Measurements from ENCODE around the gene ODAD4.

ODAD4 gene

DNA sequence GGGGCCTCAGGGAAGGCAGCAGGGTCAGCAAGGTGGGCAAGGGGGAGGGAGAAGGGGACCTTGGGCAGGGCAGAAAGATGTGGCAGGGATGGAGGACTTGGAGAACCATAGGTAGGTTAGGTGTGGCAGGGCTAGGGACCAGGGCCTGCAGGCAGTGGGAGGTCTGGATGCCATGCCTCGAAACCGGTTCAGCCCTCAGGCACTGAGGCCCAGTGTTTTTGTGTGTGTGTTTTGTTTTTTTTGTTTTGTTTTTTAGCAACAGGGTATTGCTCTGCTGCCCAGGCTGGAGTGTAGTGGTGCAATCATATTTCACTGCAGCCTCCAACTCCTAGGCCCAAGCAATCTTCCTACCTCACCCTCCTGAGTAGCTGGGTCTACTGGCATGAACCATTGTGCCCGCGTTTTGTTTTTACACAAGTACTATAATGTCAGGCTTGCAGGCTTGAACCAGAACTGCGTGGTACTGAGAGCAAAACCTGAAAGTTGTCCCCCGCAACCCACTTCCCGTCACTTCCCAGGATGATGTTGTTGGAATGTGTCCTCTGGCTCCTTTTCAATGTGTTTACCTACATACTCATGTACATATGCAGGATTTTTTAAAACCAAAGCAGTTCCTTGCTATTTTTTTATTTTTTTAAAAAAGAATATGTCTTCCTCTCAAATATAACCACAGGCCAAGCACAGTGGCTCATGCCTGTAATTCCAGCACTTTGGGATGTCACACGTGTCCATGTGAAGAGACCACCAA, 12.4 kb downstream of the ODAD4 start:
- H3K4me3 ChIP-seq (ENCODE audit: low read depth, low read length): no peak overlapping the region
- H3K36me3 ChIP-seq (ENCODE audit: insufficient read depth, low read length): no peaks in the 10 kb centered on the region
- no peaks in the 10 kb centered on the region for H3K27me3 ChIP-seq (ENCODE audit: insufficient read depth, low read length)
- no peak overlapping the region for H2AFZ ChIP-seq (ENCODE audit: low read length, unreplicated experiment)
- no peaks in the 10 kb centered on the region for H3K79me2 ChIP-seq (ENCODE audit: control insufficient read depth, insufficient read depth, low read length, unreplicated experiment)
- H3K27ac ChIP-seq (ENCODE audit: low read depth, low read length): no peak overlapping the region
- H3K4me1 ChIP-seq (ENCODE audit: control insufficient read depth, insufficient read depth, low read length, unreplicated experiment): no peaks in the 10 kb centered on the region

DNA sequence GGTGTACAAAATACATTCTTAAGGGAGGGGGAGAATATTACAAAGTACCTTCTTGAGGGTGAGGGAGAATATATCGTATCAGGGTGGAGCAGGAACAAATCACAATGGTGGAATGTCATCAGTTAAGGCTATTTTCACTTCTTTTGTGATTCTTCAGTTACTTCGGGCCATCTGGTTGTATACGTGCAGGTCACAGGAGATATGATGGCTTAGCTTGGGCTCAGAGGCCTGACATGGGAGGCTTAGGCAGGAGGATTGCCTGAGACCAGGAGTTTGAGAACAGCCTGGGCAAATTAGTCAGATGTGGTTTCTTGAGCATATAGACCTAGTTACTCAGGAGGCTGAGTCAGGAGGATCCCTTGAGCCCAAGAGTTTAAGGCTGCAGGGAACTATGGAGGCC, 13.1 kb downstream of the ODAD4 start:
- Histone ChIP-seq H3K27me3 (ENCODE audit: insufficient read depth, low read length) (no peaks in the 10 kb centered on the region), H3K36me3 (ENCODE audit: insufficient read depth, low read length) (no peaks in the 10 kb centered on the region), H2AFZ (ENCODE audit: low read length, unreplicated experiment) (no peak overlapping the region), H3K4me1 (ENCODE audit: control insufficient read depth, insufficient read depth, low read length, unreplicated experiment) (no peaks in the 10 kb centered on the region), H3K4me3 (ENCODE audit: low read depth, low read length) (no peak overlapping the region), H3K79me2 (ENCODE audit: control insufficient read depth, insufficient read depth, low read length, unreplicated experiment) (no peaks in the 10 kb centered on the region), H3K27ac (ENCODE audit: low read depth, low read length) (no peak overlapping the region)

DNA sequence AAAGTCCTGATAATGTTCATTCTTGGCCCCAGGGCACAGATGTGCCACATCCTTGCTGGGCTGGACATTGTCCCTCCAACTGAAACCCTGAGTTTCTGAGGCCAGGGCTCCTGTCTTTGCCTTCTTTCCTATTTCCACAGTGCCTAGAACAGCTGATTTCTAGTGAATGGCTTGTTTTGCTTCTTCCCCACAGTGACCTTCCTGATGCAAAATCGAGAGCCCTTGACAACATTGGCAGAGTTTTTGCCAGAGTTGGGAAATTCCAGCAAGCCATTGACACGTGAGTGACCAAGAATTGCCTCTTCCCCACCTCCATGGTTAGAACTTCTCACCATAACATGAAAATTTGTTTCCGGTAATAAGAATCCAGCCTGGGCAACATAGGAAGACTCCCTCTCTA, 14.5 kb downstream of the ODAD4 start:
- Histone ChIP-seq H3K36me3 (ENCODE audit: insufficient read depth, low read length) (no peaks in the 10 kb centered on the region), H3K27me3 (ENCODE audit: insufficient read depth, low read length) (no peaks in the 10 kb centered on the region), H2AFZ (ENCODE audit: low read length, unreplicated experiment) (no peak overlapping the region), H3K4me3 (ENCODE audit: low read depth, low read length) (no peak overlapping the region), H3K4me1 (ENCODE audit: control insufficient read depth, insufficient read depth, low read length, unreplicated experiment) (no peaks in the 10 kb centered on the region), H3K27ac (ENCODE audit: low read depth, low read length) (no peak overlapping the region), H3K79me2 (ENCODE audit: control insufficient read depth, insufficient read depth, low read length, unreplicated experiment) (no peaks in the 10 kb centered on the region)

DNA sequence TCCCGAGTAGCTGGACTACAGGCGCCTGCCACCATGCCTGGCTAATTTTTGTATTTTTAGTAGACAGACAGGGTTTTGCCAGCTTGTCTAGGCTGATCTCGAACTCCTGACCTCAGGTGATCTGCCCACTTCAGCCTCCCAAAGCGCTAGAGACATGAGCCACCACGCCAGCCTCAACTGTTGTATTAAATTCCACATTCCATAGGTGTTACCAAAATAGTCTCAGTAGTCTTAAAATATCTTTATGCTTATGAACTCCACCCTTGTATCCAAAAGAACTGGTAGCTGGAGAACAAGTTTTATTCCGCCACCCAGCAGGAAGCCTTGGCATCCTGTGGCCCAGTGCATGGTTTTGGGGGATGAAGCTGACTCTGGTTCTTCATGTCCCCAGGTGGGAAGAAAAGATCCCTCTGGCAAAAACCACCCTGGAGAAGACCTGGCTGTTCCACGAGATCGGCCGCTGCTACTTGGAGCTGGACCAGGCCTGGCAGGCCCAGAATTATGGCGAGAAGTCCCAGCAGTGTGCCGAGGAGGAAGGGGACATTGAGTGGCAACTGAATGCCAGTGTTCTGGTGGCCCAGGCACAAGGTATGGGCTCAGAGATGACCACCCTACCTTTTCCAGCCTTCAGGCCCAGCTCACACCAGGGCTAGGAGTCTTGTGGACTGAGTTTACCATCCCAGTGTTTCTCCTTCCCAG, 18.5 kb downstream of the ODAD4 start:
- H3K79me2 ChIP-seq (ENCODE audit: control insufficient read depth, insufficient read depth, low read length, unreplicated experiment): no peaks in the 10 kb centered on the region
- no peak overlapping the region for H3K4me3 ChIP-seq (ENCODE audit: low read depth, low read length)
- H3K27ac ChIP-seq (ENCODE audit: low read depth, low read length): no peak overlapping the region
- no peaks in the 10 kb centered on the region for H3K36me3 ChIP-seq (ENCODE audit: insufficient read depth, low read length)
- no peak overlapping the region for H2AFZ ChIP-seq (ENCODE audit: low read length, unreplicated experiment)
- H3K27me3 ChIP-seq (ENCODE audit: insufficient read depth, low read length): no peaks in the 10 kb centered on the region
- no peaks in the 10 kb centered on the region for H3K4me1 ChIP-seq (ENCODE audit: control insufficient read depth, insufficient read depth, low read length, unreplicated experiment)

DNA sequence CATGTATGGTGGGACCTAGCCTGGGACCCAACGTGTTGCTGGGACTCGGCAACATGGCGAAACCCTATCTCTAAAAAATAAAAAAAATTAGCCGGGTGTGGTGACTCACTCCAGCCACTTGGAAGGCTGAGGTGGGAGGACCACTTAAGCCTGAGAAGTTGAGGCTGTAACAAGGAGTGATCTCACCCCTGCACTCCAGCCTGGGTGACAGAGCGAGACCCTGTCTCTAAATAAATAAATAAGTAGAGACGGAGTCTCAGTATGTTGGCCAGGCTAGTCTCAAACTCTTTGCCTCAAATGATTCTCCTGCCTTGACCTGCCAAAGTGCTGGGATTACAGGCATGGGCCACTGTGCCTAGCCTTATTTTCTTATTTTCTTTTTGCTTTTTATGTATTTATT, 26.1 kb downstream of the ODAD4 start:
- Histone ChIP-seq H3K4me3 (ENCODE audit: low read depth, low read length) (no peak overlapping the region), H3K36me3 (ENCODE audit: insufficient read depth, low read length) (no peaks in the 10 kb centered on the region), H2AFZ (ENCODE audit: low read length, unreplicated experiment) (no peak overlapping the region), H3K27me3 (ENCODE audit: insufficient read depth, low read length) (no peaks in the 10 kb centered on the region), H3K27ac (ENCODE audit: low read depth, low read length) (no peak overlapping the region), H3K4me1 (ENCODE audit: control insufficient read depth, insufficient read depth, low read length, unreplicated experiment) (peaks cover 21% of the 10 kb centered on the region), H3K79me2 (ENCODE audit: control insufficient read depth, insufficient read depth, low read length, unreplicated experiment) (no peaks in the 10 kb centered on the region)

DNA sequence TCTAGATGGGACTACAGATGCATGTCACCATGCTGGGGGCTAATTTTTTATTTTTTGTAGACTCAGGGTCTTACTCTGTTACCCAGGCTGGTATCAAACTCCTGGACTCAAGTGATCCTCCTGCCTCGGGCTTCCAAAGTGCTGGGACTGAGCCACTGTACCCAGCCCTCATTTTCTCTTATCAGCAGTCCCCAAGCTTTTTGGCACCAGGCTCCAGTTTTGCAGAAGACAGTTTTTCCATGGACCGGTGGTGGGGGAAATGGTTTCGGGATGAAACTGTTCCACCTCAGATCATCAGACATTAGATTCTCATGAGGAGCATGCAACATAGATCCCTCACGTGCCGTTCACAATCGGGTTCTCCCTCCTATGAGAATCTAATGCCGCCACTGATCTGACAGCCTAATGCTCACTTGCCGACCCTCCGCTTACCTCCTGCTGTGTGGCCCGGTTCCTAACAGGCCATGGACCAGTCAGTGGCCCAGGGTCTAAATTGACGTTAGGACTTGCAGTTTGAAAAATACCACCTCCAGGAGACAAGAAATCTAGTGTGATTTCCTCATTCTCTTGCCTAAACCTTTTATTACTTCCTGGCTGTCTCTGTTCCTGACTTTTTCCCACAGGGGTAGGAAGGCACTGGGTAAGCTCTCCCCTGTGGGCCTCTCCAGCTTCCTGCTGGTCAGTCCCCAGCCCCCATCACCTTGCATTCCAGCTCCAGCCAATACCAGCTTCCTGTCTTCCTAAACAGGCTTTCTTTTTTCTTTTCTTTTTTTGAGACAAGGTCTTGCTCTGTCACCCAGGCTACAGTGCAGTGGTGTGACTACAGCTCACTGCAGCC, 26.8 kb downstream of the ODAD4 start:
- Histone ChIP-seq H3K79me2 (ENCODE audit: control insufficient read depth, insufficient read depth, low read length, unreplicated experiment) (no peaks in the 10 kb centered on the region), H3K4me1 (ENCODE audit: control insufficient read depth, insufficient read depth, low read length, unreplicated experiment) (peaks cover 21% of the 10 kb centered on the region), H3K36me3 (ENCODE audit: insufficient read depth, low read length) (no peaks in the 10 kb centered on the region), H2AFZ (ENCODE audit: low read length, unreplicated experiment) (no peak overlapping the region), H3K27me3 (ENCODE audit: insufficient read depth, low read length) (no peaks in the 10 kb centered on the region), H3K4me3 (ENCODE audit: low read depth, low read length) (no peak overlapping the region), H3K27ac (ENCODE audit: low read depth, low read length) (no peak overlapping the region)

DNA sequence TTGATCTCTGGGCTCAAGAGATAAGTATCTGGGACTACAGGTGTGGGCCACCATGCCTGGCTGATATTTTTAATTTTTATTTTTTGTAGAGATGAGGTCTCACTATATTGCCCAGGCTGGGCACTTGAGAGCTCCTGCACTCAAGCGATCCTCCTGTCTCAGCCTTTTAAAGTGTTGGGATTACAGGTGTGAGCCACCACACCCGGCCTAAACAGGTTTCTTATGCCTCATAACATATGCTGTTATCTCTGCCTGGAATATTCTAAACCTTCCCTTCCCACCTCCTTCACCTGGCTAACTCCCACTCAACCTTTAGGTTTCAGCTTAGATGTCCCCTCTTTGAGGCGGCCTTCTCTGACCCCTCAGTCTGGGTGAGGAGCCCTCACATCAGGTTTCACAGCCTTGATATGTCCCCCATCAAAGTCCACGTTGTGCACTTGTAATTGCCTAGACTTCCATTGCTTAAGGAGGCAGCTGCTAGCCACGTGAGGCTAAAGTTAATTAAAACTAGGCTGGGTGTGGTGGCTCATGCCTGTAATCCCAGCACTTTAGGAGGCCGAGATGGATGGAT, 27.5 kb downstream of the ODAD4 start:
- no peaks in the 10 kb centered on the region for H3K79me2 ChIP-seq (ENCODE audit: control insufficient read depth, insufficient read depth, low read length, unreplicated experiment)
- H3K27ac ChIP-seq (ENCODE audit: low read depth, low read length): no peak overlapping the region
- H3K4me1 ChIP-seq (ENCODE audit: control insufficient read depth, insufficient read depth, low read length, unreplicated experiment): peaks cover 21% of the 10 kb centered on the region
- H2AFZ ChIP-seq (ENCODE audit: low read length, unreplicated experiment): no peak overlapping the region
- no peaks in the 10 kb centered on the region for H3K27me3 ChIP-seq (ENCODE audit: insufficient read depth, low read length)
- H3K4me3 ChIP-seq (ENCODE audit: low read depth, low read length): no peak overlapping the region
- no peaks in the 10 kb centered on the region for H3K36me3 ChIP-seq (ENCODE audit: insufficient read depth, low read length)

DNA sequence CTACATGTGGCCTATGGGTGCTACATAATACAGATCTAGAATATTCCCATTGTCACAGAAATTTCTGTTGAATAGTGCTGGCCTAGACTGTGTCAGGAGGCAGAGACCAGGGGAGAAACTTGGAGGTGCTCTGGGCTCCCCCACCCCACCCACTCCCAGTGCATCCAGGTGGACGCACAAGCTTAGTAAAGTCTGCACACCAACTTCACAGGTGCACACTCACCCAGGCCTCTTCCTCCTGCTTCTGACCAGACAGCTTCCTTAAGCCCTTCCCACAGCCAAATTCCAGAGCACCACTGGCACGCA, 28.6 kb downstream of the ODAD4 start:
- Histone ChIP-seq H3K4me1 (ENCODE audit: control insufficient read depth, insufficient read depth, low read length, unreplicated experiment) (peaks cover 21% of the 10 kb centered on the region), H2AFZ (ENCODE audit: low read length, unreplicated experiment) (no peak overlapping the region), H3K79me2 (ENCODE audit: control insufficient read depth, insufficient read depth, low read length, unreplicated experiment) (no peaks in the 10 kb centered on the region), H3K4me3 (ENCODE audit: low read depth, low read length) (no peak overlapping the region), H3K27ac (ENCODE audit: low read depth, low read length) (no peak overlapping the region), H3K27me3 (ENCODE audit: insufficient read depth, low read length) (no peaks in the 10 kb centered on the region), H3K36me3 (ENCODE audit: insufficient read depth, low read length) (no peaks in the 10 kb centered on the region)

DNA sequence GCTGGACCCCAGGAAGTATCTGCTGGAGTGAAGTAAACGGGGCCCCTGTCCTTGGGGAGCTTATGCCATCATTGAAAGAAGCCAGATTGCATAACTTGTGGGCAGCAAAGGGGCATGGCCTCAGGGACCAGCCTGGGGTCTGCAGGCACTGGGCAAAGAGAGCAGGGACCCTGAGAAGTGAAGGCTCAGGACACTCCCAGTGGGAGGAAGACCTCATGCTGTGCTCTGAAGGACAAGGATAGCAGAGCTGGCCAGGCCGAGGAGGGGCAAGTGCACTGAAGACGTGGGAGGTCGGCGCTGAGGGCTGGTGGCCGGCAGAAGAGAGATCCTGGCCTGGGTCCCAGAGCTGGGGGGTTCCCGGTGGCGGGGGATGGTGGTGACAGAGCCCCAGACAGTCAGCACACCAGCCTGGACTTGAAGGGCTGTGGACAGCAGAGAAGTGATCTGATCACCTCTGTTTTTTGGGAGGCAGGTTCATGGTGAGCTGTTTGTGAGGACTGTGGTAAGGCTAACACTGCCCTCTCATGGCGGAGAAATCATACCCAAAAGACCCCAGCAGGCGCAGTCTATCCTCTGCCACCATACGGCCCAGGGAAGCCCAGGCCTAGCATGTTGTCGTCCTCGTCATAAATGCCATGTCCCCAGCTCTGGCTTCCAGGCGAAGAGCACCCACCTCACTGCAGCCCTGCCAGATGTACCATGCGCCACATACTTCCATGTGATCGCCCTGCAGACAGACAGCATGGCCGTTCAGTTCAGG, 29.1 kb downstream of the ODAD4 start:
- Histone ChIP-seq H3K36me3 (ENCODE audit: insufficient read depth, low read length) (no peaks in the 10 kb centered on the region), H3K4me3 (ENCODE audit: low read depth, low read length) (no peak overlapping the region), H3K4me1 (ENCODE audit: control insufficient read depth, insufficient read depth, low read length, unreplicated experiment) (peaks cover 21% of the 10 kb centered on the region), H3K79me2 (ENCODE audit: control insufficient read depth, insufficient read depth, low read length, unreplicated experiment) (no peaks in the 10 kb centered on the region), H3K27ac (ENCODE audit: low read depth, low read length) (peak overlapping the region; percentile 6; the same call in 1 of the 2 replicates), H2AFZ (ENCODE audit: low read length, unreplicated experiment) (no peak overlapping the region), H3K27me3 (ENCODE audit: insufficient read depth, low read length) (no peaks in the 10 kb centered on the region)

DNA sequence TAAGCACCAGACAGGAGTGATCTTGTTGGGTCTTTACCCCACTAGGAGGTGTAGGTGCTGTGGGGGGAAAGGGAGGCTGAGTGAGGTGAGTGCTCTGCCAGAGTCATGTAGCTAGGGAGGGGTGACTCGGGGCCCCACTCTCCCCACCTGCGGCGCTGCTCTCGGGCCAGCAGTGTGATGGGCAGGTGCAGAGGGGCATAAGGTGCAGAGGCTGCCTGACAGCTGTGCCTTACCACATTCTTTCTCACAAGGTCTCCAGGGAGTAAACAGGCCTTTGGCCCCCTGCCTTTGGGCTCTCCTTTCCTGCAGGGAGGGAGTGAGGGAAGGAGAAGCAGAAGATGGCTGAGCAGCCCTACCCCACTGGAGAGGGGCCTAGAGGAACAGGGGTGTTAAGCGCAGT, 31.7 kb downstream of the ODAD4 start:
- Histone ChIP-seq H3K27me3 (ENCODE audit: insufficient read depth, low read length) (no peaks in the 10 kb centered on the region), H3K4me1 (ENCODE audit: control insufficient read depth, insufficient read depth, low read length, unreplicated experiment) (peaks cover 24% of the 10 kb centered on the region), H3K27ac (ENCODE audit: low read depth, low read length) (no peak overlapping the region), H2AFZ (ENCODE audit: low read length, unreplicated experiment) (no peak overlapping the region), H3K36me3 (ENCODE audit: insufficient read depth, low read length) (no peaks in the 10 kb centered on the region), H3K4me3 (ENCODE audit: low read depth, low read length) (no peak overlapping the region), H3K79me2 (ENCODE audit: control insufficient read depth, insufficient read depth, low read length, unreplicated experiment) (peaks cover 5% of the 10 kb centered on the region)

Data from ACC112 (cell line).